HG02763 (cell line): ENCODE data around the gene HOXB9.

ENCODE experiments used
- ATAC-seq: cut with Tn5 transposase; IDR thresholded peaks from one replicate; pipeline ENCODE4 v1.9.1; 2021; ENCODE audit warnings: mild to moderate bottlenecking, moderate library complexity; ENCODE audit not compliant: unreplicated experiment

HOXB9 gene

DNA sequence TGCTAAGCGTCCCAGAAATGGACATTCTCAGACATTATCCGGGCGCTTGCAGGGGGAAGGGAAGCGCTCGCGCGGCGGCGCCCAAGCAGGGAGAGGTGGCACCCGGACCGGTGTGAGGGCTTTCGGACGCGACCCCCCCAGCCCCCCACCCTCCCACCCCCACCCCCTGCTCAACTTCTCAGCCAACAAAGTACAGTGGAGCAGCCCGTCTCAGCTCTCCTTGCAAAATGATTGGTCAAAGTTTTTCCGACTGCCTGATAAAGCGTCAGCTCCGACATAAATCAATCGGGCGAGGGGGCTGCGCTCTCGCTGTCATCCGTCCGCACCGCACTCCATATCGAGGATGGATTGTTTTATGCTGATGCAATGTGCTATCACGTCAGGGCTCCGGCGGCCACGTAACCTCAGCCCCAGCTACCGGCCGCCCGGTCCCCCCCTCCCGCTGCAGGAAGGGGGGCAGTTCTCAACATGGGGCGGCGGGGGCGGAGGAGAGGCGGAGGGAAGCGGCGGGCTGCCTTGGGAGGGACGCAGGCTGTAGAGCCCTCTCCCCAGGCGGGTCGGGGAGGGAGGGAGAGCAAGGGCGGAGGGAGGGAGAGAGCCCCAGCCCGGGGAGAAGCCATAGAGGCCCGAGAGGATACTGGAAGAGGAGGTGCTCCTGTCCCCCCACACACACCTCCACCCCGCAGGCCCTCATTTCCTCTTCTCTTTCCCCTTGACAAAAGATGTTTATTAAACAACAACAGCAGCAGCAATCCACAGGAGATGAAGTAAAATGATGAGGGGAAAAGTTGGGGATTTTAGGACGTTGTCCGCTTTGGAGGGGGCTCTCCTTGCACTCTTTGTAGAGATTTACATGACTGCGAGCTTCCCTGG, at the start of gene HOXB9:
Gene HOXB9 (minus strand): TSS at position 114 of the 873 bp plus-strand sequence. CDS start 89 bp downstream, at position 25.
- no peak for ATAC-seq

GRCh38 chr17:48672340-48672739, 46.2 kb upstream of the HOXB9 start:
- ATAC-seq: no peak

GRCh38 chr17:48671697-48672171, 45.6 kb upstream of the HOXB9 start:
- no peak for ATAC-seq

- no peak for ATAC-seq
Observed at GRCh38 chr17:48663134-48663924, 37.2 kb upstream of the HOXB9 start.

DNA sequence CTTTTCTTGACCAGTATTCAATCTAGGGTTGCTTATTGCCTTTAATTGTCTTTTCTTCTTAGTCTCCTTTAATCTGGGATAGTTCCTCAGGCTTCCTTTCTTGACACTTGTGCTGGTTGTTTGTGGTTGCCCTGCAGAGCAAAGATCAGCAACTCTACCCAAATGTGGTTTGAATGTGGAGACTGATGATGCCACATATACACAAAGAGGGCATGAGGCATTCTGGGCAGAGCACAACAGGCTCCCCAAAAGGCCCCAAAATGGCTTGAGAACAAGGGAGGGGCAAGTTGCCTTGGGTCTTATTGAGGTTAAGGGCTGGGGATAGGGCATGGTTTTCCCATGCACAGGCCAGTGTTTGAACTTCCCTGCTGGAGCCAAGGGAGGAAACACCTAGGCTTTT, 29.8 kb upstream of the HOXB9 start:
- no peak for ATAC-seq

GRCh38 chr17:48649741-48650140, 23.6 kb upstream of the HOXB9 start:
- no peak for ATAC-seq

DNA sequence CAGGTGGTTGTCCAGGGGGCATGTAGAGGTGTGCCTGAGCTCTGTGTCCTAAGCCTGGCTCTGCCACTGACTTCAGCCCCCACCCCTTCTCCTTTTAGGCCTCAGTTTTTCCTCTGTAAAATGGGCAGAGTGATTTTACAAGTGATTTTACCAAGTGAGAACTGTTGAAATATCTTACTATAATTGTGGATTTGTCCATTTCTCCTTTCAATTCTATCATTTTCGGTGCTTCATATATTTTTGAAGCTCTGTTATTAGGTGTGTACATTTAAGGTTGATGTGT, 21.7 kb upstream of the HOXB9 start:
- no peak for ATAC-seq

DNA sequence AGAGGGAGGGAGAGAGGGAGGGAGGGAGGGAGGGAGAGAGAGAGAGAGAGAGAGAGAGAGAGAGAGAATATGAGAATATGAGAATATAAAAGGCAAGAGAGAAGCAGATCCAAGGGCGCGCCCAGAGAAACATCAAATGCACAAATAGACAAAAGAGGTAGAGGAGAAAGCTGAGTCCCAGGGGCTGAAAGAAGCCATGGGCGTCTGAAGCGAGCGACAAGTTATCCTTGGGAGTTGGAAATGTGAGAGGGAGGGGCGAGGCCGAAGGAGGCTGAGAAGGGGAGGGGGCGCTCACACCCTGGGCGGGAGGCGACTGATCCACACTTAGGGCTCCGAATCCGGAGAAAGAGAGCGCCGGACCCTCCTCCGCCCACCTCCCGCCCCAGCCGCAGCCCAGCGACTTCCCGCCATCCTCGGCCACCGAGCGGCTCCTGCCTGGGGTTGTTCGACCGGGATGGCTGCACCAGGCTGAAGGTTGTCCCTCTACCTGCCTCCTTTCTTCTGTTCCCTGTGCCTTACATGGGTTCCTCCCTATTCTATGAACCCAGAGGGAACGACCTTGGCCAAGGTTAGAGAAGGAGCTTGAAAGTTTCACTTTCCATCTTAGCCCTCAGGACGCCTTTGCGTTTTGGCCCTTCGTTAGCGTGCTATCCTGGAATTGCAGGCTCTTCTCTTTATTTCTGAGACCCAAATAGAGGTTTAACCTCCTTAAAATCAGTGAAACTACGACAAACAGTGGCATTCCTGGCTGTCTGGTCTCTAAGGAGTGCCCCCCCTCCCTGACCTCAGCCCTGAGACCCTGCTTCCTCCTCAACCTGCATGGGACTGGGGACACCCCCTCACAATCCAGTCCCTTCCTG, 21.2 kb upstream of the HOXB9 start:
- no peak for ATAC-seq

- no peak for ATAC-seq
Observed at GRCh38 chr17:48646183-48647102, 20.3 kb upstream of the HOXB9 start.

GRCh38 chr17:48645639-48646182, 19.6 kb upstream of the HOXB9 start:
- ATAC-seq: no peak

GRCh38 chr17:48644910-48645557, 18.9 kb upstream of the HOXB9 start:
- ATAC-seq: no peak

GRCh38 chr17:48644159-48644558, 18.0 kb upstream of the HOXB9 start:
- ATAC-seq: no peak

- no peak for ATAC-seq
Observed at GRCh38 chr17:48643697-48644012, 17.5 kb upstream of the HOXB9 start.

DNA sequence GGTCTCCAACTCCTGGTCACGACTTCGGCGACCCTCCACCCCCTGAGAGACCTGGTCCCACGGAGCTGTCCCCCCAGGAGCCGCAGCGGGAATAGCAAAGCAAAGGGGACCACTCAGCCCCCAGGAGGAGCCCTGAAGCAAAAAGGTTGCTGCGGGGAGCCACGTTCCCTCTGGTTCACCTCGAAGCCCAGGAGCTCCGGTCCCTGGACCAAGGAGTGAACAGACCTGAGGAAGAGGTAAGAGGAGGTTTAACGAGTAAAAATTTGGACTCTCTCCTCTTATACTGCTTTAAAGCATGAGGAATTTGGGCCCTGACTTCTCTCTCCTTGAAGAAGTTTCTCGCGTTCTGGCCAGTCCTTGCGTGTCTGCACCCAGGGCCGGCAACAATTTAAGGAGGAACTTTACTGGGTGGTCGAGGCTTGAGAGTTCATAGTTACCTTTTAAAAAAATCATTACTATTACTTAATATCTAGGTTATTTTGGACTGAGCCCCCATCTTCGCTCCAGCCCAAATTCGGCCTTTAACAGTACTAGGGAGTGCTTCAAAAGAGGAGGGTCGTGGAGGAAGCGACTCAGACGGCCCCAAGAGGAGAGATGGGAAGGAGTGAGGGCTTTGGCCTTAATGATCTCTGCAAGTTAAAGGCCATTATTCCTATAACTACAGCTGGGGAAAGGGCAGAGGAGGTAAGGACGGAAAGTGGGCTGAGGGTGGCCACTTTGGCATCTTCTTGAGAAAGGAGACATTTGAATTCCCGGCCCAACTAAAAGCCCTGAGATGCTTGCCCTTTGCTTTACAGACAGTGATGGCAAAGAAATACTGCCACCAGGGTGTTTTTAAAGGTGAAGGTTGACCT, 16.9 kb upstream of the HOXB9 start:
- no peak for ATAC-seq

DNA sequence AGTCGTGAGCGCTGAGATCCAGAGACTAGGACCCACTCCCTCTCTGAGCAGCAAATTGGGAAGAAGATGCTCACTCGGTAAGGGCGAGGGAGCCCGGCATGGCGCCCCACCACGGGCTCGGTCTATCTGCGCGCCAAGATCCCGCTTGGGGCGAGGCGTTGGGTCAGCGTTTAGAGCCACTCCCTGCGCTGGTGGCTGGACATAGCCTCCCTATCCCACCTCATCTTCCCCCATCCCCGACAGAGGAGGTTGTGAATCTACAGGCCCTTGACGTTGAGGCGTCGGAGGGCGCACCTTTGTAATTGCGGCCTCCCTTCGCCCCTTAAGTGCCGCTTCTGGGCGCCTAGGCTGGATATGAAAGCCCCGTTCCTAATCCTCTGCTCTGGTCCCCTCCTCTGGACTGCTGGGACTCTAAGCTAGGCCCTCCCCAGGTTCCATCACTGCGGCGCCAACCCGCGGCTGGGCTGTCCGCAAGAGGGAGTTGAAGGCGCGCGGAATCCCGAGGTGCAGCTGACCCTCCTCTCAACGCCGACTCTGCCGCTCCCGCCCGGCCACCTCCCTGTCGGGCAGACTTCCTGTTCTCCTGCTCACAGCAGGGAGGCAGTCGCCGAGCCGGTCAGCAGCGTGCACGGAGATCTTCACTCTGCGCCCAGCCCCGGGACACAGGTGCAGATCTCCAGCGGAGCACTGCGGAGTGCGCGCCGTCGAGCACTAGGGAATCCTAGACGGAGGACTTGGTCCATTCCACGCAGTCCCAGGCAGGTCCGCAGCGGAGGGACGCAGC, 16.1 kb upstream of the HOXB9 start:
- no peak for ATAC-seq

- no peak for ATAC-seq
Observed at GRCh38 chr17:48641541-48642058, 15.4 kb upstream of the HOXB9 start.

GRCh38 chr17:48640858-48641180, 14.7 kb upstream of the HOXB9 start:
- ATAC-seq: no peak
